K562 (cell line): ENCODE measurements around the gene SLC38A10. TPM values are rescaled to one million over a fixed set of nuclear protein-coding genes. Genes with fewer than 3 reads are reported as not detected.

Experiments used
- ADNP ChIP-seq: fragments of 200-800 bp; sonication (Bioruptor generic); IDR thresholded peaks from 2 replicates; pipeline ENCODE4 v1.6.1; 2016; ENCODE audit warnings: missing genetic modification characterization, missing compliant biosample characterization
- TAF7 ChIP-seq: fragments of 450-650 bp; IDR thresholded peaks from 2 replicates; pipeline ENCODE4 v1.6.1; 2016; ENCODE audit warnings: missing genetic modification characterization, missing compliant biosample characterization
- TOE1 ChIP-seq, 2 experiments: fragments of 450-650 bp in 1 of 2; sonication (generic) in 1 of 2; formaldehyde crosslinking in 1 of 2; IDR thresholded peaks; 2 replicates each; pipeline versions ENCODE4 v1.7.1 to v1.8.0; 2016 to 2022; ENCODE audit warnings: borderline replicate concordance in 2 of 2, mild to moderate bottlenecking in 2 of 2, antibody characterized with exemption in 1 of 2, inconsistent platforms in 1 of 2, low read depth in 1 of 2, missing genetic modification reagents in 1 of 2, moderate library complexity in 1 of 2
- ZBTB7A ChIP-seq: IDR thresholded peaks from 2 replicates; pipeline ENCODE4 v1.6.1; 2011; ENCODE audit warnings: low read depth, mild to moderate bottlenecking, low read length, moderate library complexity, borderline replicate concordance; ENCODE audit not compliant: control insufficient read depth
- ZFX ChIP-seq: sonication (generic); formaldehyde crosslinking; IDR thresholded peaks from 2 replicates; pipeline ENCODE4 v1.8.0; 2022; ENCODE audit warnings: mild to moderate bottlenecking, missing genetic modification reagents, moderate library complexity
- ZNF3 ChIP-seq: fragments of 250-450 bp; sonication (Bioruptor Pico); IDR thresholded peaks from 2 replicates; pipeline ENCODE4 v1.5.0; 2021; ENCODE audit warnings: mild to moderate bottlenecking, moderate library complexity
- ZNF311 ChIP-seq: fragments of 250-450 bp; sonication (Bioruptor Pico); IDR thresholded peaks from 2 replicates; pipeline ENCODE4 v1.4.0; 2020; ENCODE audit warnings: mild to moderate bottlenecking, moderate library complexity
- ZNF766 ChIP-seq: fragments of 200-800 bp; sonication (Bioruptor generic); conservative IDR thresholded peaks from 2 replicates; pipeline ENCODE4 v1.6.1; 2016; ENCODE audit warnings: missing genetic modification characterization, missing compliant biosample characterization
- ZNF778 ChIP-seq: fragments of 450-650 bp; formaldehyde crosslinking; IDR thresholded peaks from 2 replicates; pipeline ENCODE4 v1.4.0; 2020; ENCODE audit warnings: mild to moderate bottlenecking, moderate library complexity
- polyA plus RNA-seq, 8 experiments: library from polyadenylated mRNA; depleted of rRNA in 4 of 8; stranded (reverse) in 5 of 8; unstranded in 3 of 8; fragments of >200 nt; fragmentation: Nextera tagmentation in 2 of 8; fragmentation: Illumina TruSeq in 1 of 8; extraction: Ambion mirVana in 2 of 8; extraction: Trizol in 1 of 8; gene quantifications; 2 replicates each; pipeline versions ENCODE4 v1.2.1 to v1.2.3, GENCODE V29; 2011 to 2014; ENCODE audit warnings: inconsistent platforms in 1 of 8, missing spikeins in 1 of 8
- total RNA-seq, 7 experiments: library from RNA; depleted of rRNA in 6 of 7; stranded (reverse); fragments of >200 nt in 6 of 7; fragmentation: Illumina TruSeq in 2 of 7; extraction: Trizol in 2 of 7; gene quantifications; 2 replicates each; pipeline versions ENCODE4 v1.2.1 to v1.2.3, GENCODE V29; 2011 to 2021; ENCODE audit warnings: low replicate concordance in 1 of 7
- TF ChIP-seq, protein P1 (sequence below): IDR thresholded peaks from 2 replicates; pipeline ENCODE4 v1.6.1; 2014; ENCODE audit warnings: antibody characterized with exemption
- TF ChIP-seq, protein P2 (sequence below): fragments of 250-450 bp; sonication (Bioruptor Pico); IDR thresholded peaks from 2 replicates; pipeline ENCODE4 v1.5.0; 2021
- TF ChIP-seq, protein P3 (sequence below), 2 experiments: IDR thresholded peaks; 2 replicates each; pipeline ENCODE4 v1.6.1; 2012; ENCODE audit warnings: improper control_type of control experiment in 2 of 2, low read depth in 2 of 2, low read length in 2 of 2, borderline replicate concordance in 1 of 2
- TF ChIP-seq, protein P4 (sequence below): fragments of 450-650 bp; IDR thresholded peaks from one replicate; pipeline ENCODE4 v1.6.1; 2018; ENCODE audit warnings: mild to moderate bottlenecking, moderate library complexity; ENCODE audit not compliant: partially characterized antibody

SLC38A10 gene
- total and polyA plus RNA-seq, 9 of the 15 experiments (the other 6 are each of a cell fraction or from before 2014, with no cell fraction given): 0.45 to 54.2 (median 13.8) TPM

DNA sequence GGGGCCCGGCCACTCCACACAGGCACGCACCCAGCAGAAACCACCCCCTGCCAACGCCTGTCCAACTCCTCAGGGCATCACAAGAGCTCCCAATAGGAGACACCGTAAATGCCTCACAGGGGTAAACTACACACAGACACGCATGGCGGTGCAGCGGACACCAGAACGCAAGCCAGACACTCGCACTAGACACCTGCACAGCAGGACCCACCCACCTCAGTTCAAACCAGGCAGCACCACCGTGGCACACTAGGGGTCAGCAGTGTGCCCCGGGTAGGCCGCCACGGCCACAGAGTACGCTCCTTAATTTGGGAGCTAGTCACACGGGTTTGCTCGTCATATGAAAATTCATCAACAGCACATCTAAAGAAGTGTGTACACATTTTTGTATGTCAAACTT is 3.4 kb downstream of the SLC38A10 start (continued):
- no peak for TF ChIP-seq ADNP (tag)
- TF ChIP-seq ZNF3 (CRISPR knock-in tag): no peak
- TF ChIP-seq, protein P1, sequence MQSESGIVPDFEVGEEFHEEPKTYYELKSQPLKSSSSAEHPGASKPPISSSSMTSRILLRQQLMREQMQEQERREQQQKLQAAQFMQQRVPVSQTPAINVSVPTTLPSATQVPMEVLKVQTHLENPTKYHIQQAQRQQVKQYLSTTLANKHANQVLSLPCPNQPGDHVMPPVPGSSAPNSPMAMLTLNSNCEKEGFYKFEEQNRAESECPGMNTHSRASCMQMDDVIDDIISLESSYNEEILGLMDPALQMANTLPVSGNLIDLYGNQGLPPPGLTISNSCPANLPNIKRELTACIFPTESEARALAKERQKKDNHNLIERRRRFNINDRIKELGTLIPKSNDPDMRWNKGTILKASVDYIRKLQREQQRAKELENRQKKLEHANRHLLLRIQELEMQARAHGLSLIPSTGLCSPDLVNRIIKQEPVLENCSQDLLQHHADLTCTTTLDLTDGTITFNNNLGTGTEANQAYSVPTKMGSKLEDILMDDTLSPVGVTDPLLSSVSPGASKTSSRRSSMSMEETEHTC: no peak
- no peak for TF ChIP-seq TOE1 (IDR thresholded peaks at IDR 0.05; ENCODE audit: borderline replicate concordance)
- TF ChIP-seq TOE1 (CRISPR knock-in tag; IDR thresholded peaks at IDR 0.05; ENCODE audit: borderline replicate concordance, low read depth): no peak
- TF ChIP-seq TAF7 (tag): no peak
- no peak for TF ChIP-seq ZNF766 (CRISPR knock-in tag)
- TF ChIP-seq ZBTB7A: peak; percentile 37; the same call in 1 of the 2 replicates
- TF ChIP-seq, protein P2, sequence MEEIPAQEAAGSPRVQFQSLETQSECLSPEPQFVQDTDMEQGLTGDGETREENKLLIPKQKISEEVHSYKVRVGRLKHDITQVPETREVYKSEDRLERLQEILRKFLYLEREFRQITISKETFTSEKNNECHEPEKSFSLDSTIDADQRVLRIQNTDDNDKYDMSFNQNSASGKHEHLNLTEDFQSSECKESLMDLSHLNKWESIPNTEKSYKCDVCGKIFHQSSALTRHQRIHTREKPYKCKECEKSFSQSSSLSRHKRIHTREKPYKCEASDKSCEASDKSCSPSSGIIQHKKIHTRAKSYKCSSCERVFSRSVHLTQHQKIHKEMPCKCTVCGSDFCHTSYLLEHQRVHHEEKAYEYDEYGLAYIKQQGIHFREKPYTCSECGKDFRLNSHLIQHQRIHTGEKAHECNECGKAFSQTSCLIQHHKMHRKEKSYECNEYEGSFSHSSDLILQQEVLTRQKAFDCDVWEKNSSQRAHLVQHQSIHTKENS (CRISPR knock-in tag): no peak
- TF ChIP-seq, protein P3, sequence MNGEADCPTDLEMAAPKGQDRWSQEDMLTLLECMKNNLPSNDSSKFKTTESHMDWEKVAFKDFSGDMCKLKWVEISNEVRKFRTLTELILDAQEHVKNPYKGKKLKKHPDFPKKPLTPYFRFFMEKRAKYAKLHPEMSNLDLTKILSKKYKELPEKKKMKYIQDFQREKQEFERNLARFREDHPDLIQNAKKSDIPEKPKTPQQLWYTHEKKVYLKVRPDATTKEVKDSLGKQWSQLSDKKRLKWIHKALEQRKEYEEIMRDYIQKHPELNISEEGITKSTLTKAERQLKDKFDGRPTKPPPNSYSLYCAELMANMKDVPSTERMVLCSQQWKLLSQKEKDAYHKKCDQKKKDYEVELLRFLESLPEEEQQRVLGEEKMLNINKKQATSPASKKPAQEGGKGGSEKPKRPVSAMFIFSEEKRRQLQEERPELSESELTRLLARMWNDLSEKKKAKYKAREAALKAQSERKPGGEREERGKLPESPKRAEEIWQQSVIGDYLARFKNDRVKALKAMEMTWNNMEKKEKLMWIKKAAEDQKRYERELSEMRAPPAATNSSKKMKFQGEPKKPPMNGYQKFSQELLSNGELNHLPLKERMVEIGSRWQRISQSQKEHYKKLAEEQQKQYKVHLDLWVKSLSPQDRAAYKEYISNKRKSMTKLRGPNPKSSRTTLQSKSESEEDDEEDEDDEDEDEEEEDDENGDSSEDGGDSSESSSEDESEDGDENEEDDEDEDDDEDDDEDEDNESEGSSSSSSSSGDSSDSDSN (IDR thresholded peaks at IDR 0.05; ENCODE audit: borderline replicate concordance in 1 of 2, low read depth in 2 of 2, low read length in 2 of 2): no peak
- TF ChIP-seq ZNF778: no peak
- TF ChIP-seq ZFX (CRISPR knock-in tag): peak; percentile 56
- TF ChIP-seq, protein P4, sequence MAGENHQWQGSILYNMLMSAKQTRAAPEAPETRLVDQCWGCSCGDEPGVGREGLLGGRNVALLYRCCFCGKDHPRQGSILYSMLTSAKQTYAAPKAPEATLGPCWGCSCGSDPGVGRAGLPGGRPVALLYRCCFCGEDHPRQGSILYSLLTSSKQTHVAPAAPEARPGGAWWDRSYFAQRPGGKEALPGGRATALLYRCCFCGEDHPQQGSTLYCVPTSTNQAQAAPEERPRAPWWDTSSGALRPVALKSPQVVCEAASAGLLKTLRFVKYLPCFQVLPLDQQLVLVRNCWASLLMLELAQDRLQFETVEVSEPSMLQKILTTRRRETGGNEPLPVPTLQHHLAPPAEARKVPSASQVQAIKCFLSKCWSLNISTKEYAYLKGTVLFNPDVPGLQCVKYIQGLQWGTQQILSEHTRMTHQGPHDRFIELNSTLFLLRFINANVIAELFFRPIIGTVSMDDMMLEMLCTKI: no peak
- TF ChIP-seq ZNF311 (CRISPR knock-in tag): no peak
